ENCODE data around the gene SORCS3. TPM values are rescaled to one million over a fixed set of nuclear protein-coding genes. Genes with fewer than 3 reads are reported as not detected.

The SORCS3 gene
- total RNA-seq, 3 donors from 2014 or later (not counting 1 experiment from before 2014, with no cell fraction given), result 0.05 to 0.09 TPM; not detected in 1

GRCh38 chr10:104659809-104660208 lies 18.7 kb downstream of the SORCS3 start:
- Mint-ChIP-seq H3K27ac (no peak overlapping the region), H3K27me3 (ENCODE audit: low read depth in 2 of 2) (peaks cover 18 to 29% of the 10 kb centered on the region in 2 donors), H3K4me3 (no peak overlapping the region), H3K9me3 (no peaks in the 10 kb centered on the region), H3K4me1 (no peaks in the 10 kb centered on the region), H3K36me3 (no peaks in the 10 kb centered on the region)
- WGBS (ENCODE audit: insufficient coverage), result 48% methylated on average over 4 of the region's 4 CpGs
- DNase-seq (no peak), ATAC-seq (no peak)
- H3K36me3 ChIP-seq (ENCODE audit: control insufficient read depth, insufficient read depth, low read length), result no peaks in the 10 kb centered on the region
- TF ChIP-seq CTCF (IDR thresholded peaks at IDR 0.05), result no peak
- H3K9me3 ChIP-seq (ENCODE audit: control insufficient read depth, insufficient read depth, low read length), result no peaks in the 10 kb centered on the region
- no peak overlapping the region for H3K27ac ChIP-seq (ENCODE audit: low read length)
- H3K4me3 ChIP-seq (ENCODE audit: low read length), result no peak overlapping the region
- intact Hi-C loops (cut with micrococcal nuclease), result no loop called here
- no peaks in the 10 kb centered on the region for H3K4me1 ChIP-seq (ENCODE audit: control insufficient read depth, insufficient read depth, low read length)
- H3K27me3 ChIP-seq (ENCODE audit: control insufficient read depth, insufficient read depth, low read length), result no peaks in the 10 kb centered on the region

- Mint-ChIP-seq H3K36me3 (no peaks in the 10 kb centered on the region), H3K4me3 (no peak overlapping the region), H3K27ac (no peak overlapping the region), H3K27me3 (ENCODE audit: low read depth in 2 of 2) (peaks cover 12 to 32% of the 10 kb centered on the region in 2 donors), H3K4me1 (no peaks in the 10 kb centered on the region), H3K9me3 (no peaks in the 10 kb centered on the region)
- WGBS (ENCODE audit: insufficient coverage), result 64% methylated on average over 2 of the region's 5 CpGs
- Histone ChIP-seq H3K4me3 (ENCODE audit: low read length) (no peak overlapping the region), H3K36me3 (ENCODE audit: control insufficient read depth, insufficient read depth, low read length) (no peaks in the 10 kb centered on the region), H3K27ac (ENCODE audit: low read length) (no peak overlapping the region), H3K27me3 (ENCODE audit: control insufficient read depth, insufficient read depth, low read length) (no peaks in the 10 kb centered on the region), H3K4me1 (ENCODE audit: control insufficient read depth, insufficient read depth, low read length) (no peaks in the 10 kb centered on the region), H3K9me3 (ENCODE audit: control insufficient read depth, insufficient read depth, low read length) (no peaks in the 10 kb centered on the region)
- no peak for TF ChIP-seq CTCF (IDR thresholded peaks at IDR 0.05)
- DNase-seq (no peak), ATAC-seq (no peak)
- intact Hi-C loops (cut with micrococcal nuclease), result no loop called here
Observed at GRCh38 chr10:104663076-104663475, 22.0 kb downstream of the SORCS3 start.

GRCh38 chr10:104663563-104663962 lies 22.5 kb downstream of the SORCS3 start:
- WGBS (ENCODE audit: insufficient coverage), result 94% methylated on average over 3 of the region's 3 CpGs
- intact Hi-C loops (cut with micrococcal nuclease), result no loop called here
- Mint-ChIP-seq H3K36me3 (no peaks in the 10 kb centered on the region), H3K9me3 (no peaks in the 10 kb centered on the region), H3K27me3 (ENCODE audit: low read depth in 2 of 2) (peaks cover 14 to 31% of the 10 kb centered on the region in 2 donors), H3K4me3 (no peak overlapping the region), H3K4me1 (no peaks in the 10 kb centered on the region), H3K27ac (no peak overlapping the region)
- no peak for ATAC-seq
- H3K27ac ChIP-seq (ENCODE audit: low read length), result no peak overlapping the region
- no peaks in the 10 kb centered on the region for H3K9me3 ChIP-seq (ENCODE audit: control insufficient read depth, insufficient read depth, low read length)
- no peak for DNase-seq
- no peaks in the 10 kb centered on the region for H3K27me3 ChIP-seq (ENCODE audit: control insufficient read depth, insufficient read depth, low read length)
- H3K4me1 ChIP-seq (ENCODE audit: control insufficient read depth, insufficient read depth, low read length), result no peaks in the 10 kb centered on the region
- no peak for TF ChIP-seq CTCF (IDR thresholded peaks at IDR 0.05)
- no peaks in the 10 kb centered on the region for H3K36me3 ChIP-seq (ENCODE audit: control insufficient read depth, insufficient read depth, low read length)
- H3K4me3 ChIP-seq (ENCODE audit: low read length), result no peak overlapping the region

GRCh38 chr10:104664205-104664604 lies 23.1 kb downstream of the SORCS3 start:
- 72% methylated on average over 5 of the region's 5 CpGs for WGBS (ENCODE audit: insufficient coverage)
- no peak overlapping the region for H3K27ac ChIP-seq (ENCODE audit: low read length)
- intact Hi-C loops (cut with micrococcal nuclease), result no loop called here
- Mint-ChIP-seq H3K4me1 (no peaks in the 10 kb centered on the region), H3K4me3 (no peak overlapping the region), H3K9me3 (no peaks in the 10 kb centered on the region), H3K27ac (no peak overlapping the region), H3K27me3 (ENCODE audit: low read depth in 2 of 2) (peaks cover 11 to 25% of the 10 kb centered on the region in 2 donors), H3K36me3 (no peaks in the 10 kb centered on the region)
- no peaks in the 10 kb centered on the region for H3K36me3 ChIP-seq (ENCODE audit: control insufficient read depth, insufficient read depth, low read length)
- no peaks in the 10 kb centered on the region for H3K4me1 ChIP-seq (ENCODE audit: control insufficient read depth, insufficient read depth, low read length)
- no peak for TF ChIP-seq CTCF (IDR thresholded peaks at IDR 0.05)
- H3K4me3 ChIP-seq (ENCODE audit: low read length), result no peak overlapping the region
- no peaks in the 10 kb centered on the region for H3K9me3 ChIP-seq (ENCODE audit: control insufficient read depth, insufficient read depth, low read length)
- no peaks in the 10 kb centered on the region for H3K27me3 ChIP-seq (ENCODE audit: control insufficient read depth, insufficient read depth, low read length)
- ATAC-seq (no peak), DNase-seq (no peak)

Measured in natural killer cell (primary cell).